ENCODE results near the gene GRM4. TPM values are rescaled to one million over a fixed set of nuclear protein-coding genes. Genes with fewer than 3 reads are reported as not detected.
A peak's percentile ranks its signal among the peaks of the same experiment; 100 is the strongest.

The GRM4 gene
- total RNA-seq (2021) = not detected in 2 replicates
- Bru-seq, nascent RNA = percentile 1 among the genes with signal in this experiment
- percentile 4 among the genes with signal in this experiment for BruChase-seq, experiment 1, labeled RNA remaining after a 2-hour chase
- BruChase-seq, experiment 2, labeled RNA remaining after a 6-hour chase = percentile 3 among the genes with signal in this experiment
- long read RNA-seq = 0 reads

DNA sequence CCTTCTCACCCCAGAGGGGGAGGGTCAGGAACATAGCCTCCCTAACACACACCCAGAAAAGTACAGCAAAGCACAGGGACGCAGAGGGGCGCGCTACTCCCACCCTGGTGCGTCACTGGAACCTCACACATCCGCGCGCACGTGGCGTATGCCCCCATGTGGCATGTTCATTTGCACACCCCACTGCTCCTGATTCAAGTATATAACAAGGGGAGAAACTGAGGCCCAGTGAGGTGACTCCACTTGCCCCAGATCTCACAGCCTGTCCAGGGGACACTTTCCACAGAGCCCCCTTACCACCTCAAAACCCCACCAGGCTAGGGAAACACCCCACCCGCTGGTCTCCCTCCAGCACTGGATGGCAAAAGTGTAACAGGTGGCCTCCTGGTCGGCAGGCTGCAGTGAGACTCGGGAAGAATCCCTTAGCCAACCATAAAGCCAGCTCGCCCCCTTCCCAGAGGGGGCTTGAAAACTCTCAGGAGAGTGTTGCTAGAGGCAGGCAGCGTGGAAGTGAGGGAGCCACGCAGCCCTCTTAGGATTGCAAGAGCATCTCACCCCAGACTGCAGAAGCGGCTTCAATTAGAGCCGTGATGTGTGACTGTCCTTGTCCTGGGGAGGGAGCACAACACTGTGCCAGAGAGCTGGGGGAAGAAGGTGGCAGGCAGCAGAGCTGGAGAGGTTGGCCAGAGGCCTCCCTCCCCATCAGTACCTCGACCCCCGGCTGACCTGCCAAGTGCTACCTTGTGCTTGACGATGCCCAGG lies at the start of gene GRM4:
GRM4 (minus strand) TSS at position 67 of the 762 bp plus-strand sequence. CDS start 12,591 bp downstream, outside the sequence.
- H3K4me3 ChIP-seq = peak within 1 kb of the TSS; percentile 61
- H3K27ac ChIP-seq = no peak within 1 kb of the TSS
- H3K4me2 ChIP-seq = peak within 1 kb of the TSS; percentile 77
- no peaks in the 10 kb centered on the region for H3K79me2 ChIP-seq (ENCODE audit: low read depth)
- no peaks in the 10 kb centered on the region for H3K4me1 ChIP-seq (replicated peaks; ENCODE audit: insufficient read depth)
- H2AFZ ChIP-seq = peak within 1 kb of the TSS; percentile 52; the same call in 1 of the 2 replicates
- no peaks in the 10 kb centered on the region for H4K20me1 ChIP-seq (ENCODE audit: insufficient read depth)
- H3K9me3 ChIP-seq (ENCODE audit: insufficient read depth, low read depth) = no peaks in the 10 kb centered on the region
- H3K36me3 ChIP-seq (ENCODE audit: low read depth) = no peaks in the 10 kb centered on the region
- no peaks in the 10 kb centered on the region for H3F3A ChIP-seq (ENCODE audit: insufficient read depth, low read depth)
- peaks cover 73% of the 10 kb centered on the region for H3K27me3 ChIP-seq (ENCODE audit: insufficient read depth, low read depth)
- TF ChIP-seq EZH2 (IDR thresholded peaks at IDR 0.05; ENCODE audit: low read depth) (no peak), CTCF (conservative IDR thresholded peaks at IDR 0.05) (no peak)
- intact Hi-C loops (cut with micrococcal nuclease; ENCODE audit: unreplicated experiment) = no loop called here
- no peak for DNase-seq
- BruUV-seq (replicated peaks) = no TSS peak
- ChIA-PET POLR2A (ENCODE audit: unreplicated experiment) (no interaction called here), CTCF (interaction anchor here (0.6 to 1.1 kb wide), 2 partner anchors 269 to 375 kb away, joined by 5 read pairs; no protein-coding TSS in a partner anchor)
- no peaks in the 10 kb centered on the region for H3K9me2 ChIP-seq (ENCODE audit: insufficient read depth)

DNA sequence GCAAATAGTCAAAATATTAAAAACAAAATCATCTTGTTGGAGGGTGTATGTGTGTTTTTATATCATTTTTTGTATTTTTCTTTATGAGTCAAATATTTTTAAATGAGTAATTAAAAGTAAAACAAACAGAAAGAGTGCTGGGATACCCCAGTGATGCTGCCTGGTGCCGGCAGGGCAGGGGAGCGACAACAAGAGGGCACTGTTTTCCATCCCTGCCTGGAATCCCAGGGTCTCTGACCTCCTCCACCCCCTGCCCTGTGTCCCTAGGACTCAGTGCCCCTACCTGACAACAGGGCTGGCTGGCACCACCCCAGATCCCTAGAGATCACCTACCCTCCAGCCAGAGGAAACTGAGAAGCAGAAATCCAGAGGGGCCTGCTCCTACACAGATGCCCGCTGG lies 48.9 kb upstream of the GRM4 start:
- no peaks in the 10 kb centered on the region for H3K27me3 ChIP-seq (ENCODE audit: insufficient read depth, low read depth)
- no peak overlapping the region for H3K4me3 ChIP-seq
- no peaks in the 10 kb centered on the region for H3K9me2 ChIP-seq (ENCODE audit: insufficient read depth)
- TF ChIP-seq EZH2 (IDR thresholded peaks at IDR 0.05; ENCODE audit: low read depth) = no peak
- TF ChIP-seq CTCF (conservative IDR thresholded peaks at IDR 0.05) = no peak
- no peak for DNase-seq
- H2AFZ ChIP-seq = no peak overlapping the region
- no peaks in the 10 kb centered on the region for H3K36me3 ChIP-seq (ENCODE audit: low read depth)
- BruUV-seq (replicated peaks) = no TSS peak
- no peaks in the 10 kb centered on the region for H4K20me1 ChIP-seq (ENCODE audit: insufficient read depth)
- H3K27ac ChIP-seq = no peak overlapping the region
- H3K9me3 ChIP-seq (ENCODE audit: insufficient read depth, low read depth) = no peaks in the 10 kb centered on the region
- H3F3A ChIP-seq (ENCODE audit: insufficient read depth, low read depth) = peaks cover 15% of the 10 kb centered on the region; the same call in 1 of the 2 replicates
- no peaks in the 10 kb centered on the region for H3K79me2 ChIP-seq (ENCODE audit: low read depth)
- ChIA-PET POLR2A (ENCODE audit: unreplicated experiment) (no interaction called here), CTCF (no interaction called here)
- H3K4me2 ChIP-seq = no peak overlapping the region
- intact Hi-C loops (cut with micrococcal nuclease; ENCODE audit: unreplicated experiment) = no loop called here
- H3K4me1 ChIP-seq (replicated peaks; ENCODE audit: insufficient read depth) = peaks cover 11% of the 10 kb centered on the region

- no peaks in the 10 kb centered on the region for H3K27me3 ChIP-seq (ENCODE audit: insufficient read depth, low read depth)
- ChIA-PET CTCF (interaction anchor here (0.6 to 0.8 kb wide), 2 partner anchors 27 to 266 kb away, joined by 3 to 14 read pairs; no protein-coding TSS in a partner anchor), POLR2A (ENCODE audit: unreplicated experiment) (interaction anchor here (0.6 kb wide), 1 partner anchor 53 kb away, joined by 3 read pairs; no protein-coding TSS in a partner anchor)
- H3K9me3 ChIP-seq (ENCODE audit: insufficient read depth, low read depth) = no peaks in the 10 kb centered on the region
- no peaks in the 10 kb centered on the region for H3K9me2 ChIP-seq (ENCODE audit: insufficient read depth)
- peaks cover 9% of the 10 kb centered on the region; the same call in 1 of the 2 replicates for H3F3A ChIP-seq (ENCODE audit: insufficient read depth, low read depth)
- H3K27ac ChIP-seq = no peak overlapping the region
- intact Hi-C loops (cut with micrococcal nuclease; ENCODE audit: unreplicated experiment) = no loop called here
- no peak overlapping the region for H3K4me3 ChIP-seq
- H3K4me2 ChIP-seq = no peak overlapping the region
- H3K4me1 ChIP-seq (replicated peaks; ENCODE audit: insufficient read depth) = no peaks in the 10 kb centered on the region
- H3K36me3 ChIP-seq (ENCODE audit: low read depth) = no peaks in the 10 kb centered on the region
- BruUV-seq (replicated peaks) = no TSS peak
- no peaks in the 10 kb centered on the region for H3K79me2 ChIP-seq (ENCODE audit: low read depth)
- TF ChIP-seq CTCF (conservative IDR thresholded peaks at IDR 0.05) = no peak; the same call in 1 of the 2 replicates
- TF ChIP-seq EZH2 (IDR thresholded peaks at IDR 0.05; ENCODE audit: low read depth) = no peak
- no peak overlapping the region for H2AFZ ChIP-seq
- DNase-seq = no peak
- H4K20me1 ChIP-seq (ENCODE audit: insufficient read depth) = no peaks in the 10 kb centered on the region
Observed at GRCh38 chr6:34190504-34191122, 44.7 kb upstream of the GRM4 start.

Data from PC-9 (cell line).